Measurements from ENCODE around the gene PIEZO2.

- TF ChIP-seq POLR2A (IDR thresholded peaks at IDR 0.05): no peak
- no peak for TF ChIP-seq CTCF (IDR thresholded peaks at IDR 0.05)
Measured at GRCh38 chr18:11002796-11003195, 146.6 kb downstream of the PIEZO2 start.

All from heart left ventricle (tissue), 13 donors.